PFSK-1 (cell line): ENCODE results near the gene COPB1.

ENCODE experiments used
- FOXP2 ChIP-seq: optimal IDR thresholded peaks from 2 replicates; pipeline ENCODE3; 2011; ENCODE audit warnings: borderline replicate concordance, control low read depth, inconsistent platforms; ENCODE audit not compliant: insufficient read depth; ENCODE audit errors: extremely low read length, extremely low read depth
- POLR2AphosphoS5 ChIP-seq: IDR thresholded peaks from 2 replicates; pipeline ENCODE4 v1.6.1; 2012; ENCODE audit warnings: low read depth, mild to moderate bottlenecking, control low read depth, low read length, moderate library complexity
- SIN3A ChIP-seq: IDR thresholded peaks from 2 replicates; pipeline ENCODE4 v1.6.1; 2012; ENCODE audit warnings: mild to moderate bottlenecking, low read length, moderate library complexity, borderline replicate concordance; ENCODE audit not compliant: insufficient read depth
- TAF1 ChIP-seq: IDR thresholded peaks from 2 replicates; pipeline ENCODE4 v1.6.1; 2012; ENCODE audit warnings: low read length, control low read depth, borderline replicate concordance; ENCODE audit not compliant: insufficient read depth
- TF ChIP-seq, protein P1 (sequence below), 2 experiments: IDR thresholded peaks; 2 replicates each; pipeline versions ENCODE4 v1.6.1 to v1.8.0; 2011 to 2012; ENCODE audit warnings: low read depth in 2 of 2, low read length in 2 of 2, control low read depth in 1 of 2, inconsistent platforms in 1 of 2, mild to moderate bottlenecking in 1 of 2, moderate library complexity in 1 of 2; ENCODE audit not compliant: insufficient read depth in 1 of 2

The COPB1 gene

DNA sequence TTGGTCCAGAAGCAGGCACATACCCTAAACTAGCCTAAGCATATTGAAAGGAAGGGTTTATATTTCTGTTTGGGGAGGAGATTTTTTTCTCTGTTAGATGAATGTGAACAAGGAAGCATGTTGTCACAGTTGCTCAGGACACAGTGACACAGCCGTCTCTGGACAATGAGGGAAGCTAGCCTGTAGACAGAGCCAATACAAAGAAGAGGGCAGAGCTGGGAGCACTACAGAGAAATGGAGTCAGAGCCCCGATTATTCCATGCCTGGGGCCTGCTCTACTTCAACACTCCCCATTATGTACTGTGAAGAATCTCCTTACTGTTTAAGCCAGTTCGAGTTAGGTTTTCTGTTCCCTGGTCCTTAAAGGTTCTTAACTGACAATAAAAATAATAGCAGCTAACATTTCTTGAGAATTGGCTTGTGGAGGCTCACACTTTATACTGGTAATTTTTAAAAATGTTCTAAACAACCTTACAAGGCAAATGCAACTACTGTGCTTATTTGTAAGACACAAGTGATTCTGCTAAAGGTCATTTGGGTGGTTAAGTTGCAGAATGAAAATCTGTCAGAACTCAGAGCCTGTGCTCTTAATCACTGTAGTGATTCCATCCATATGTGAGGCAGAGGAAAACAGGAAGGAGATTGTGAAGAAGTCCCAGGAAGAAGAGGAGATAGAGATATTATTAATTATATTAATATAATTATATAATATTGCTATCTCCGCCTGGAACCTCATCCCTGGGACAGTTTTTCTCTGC, 81.8 kb downstream of the COPB1 start:
- TF ChIP-seq TAF1 (no peak), SIN3A (no peak), FOXP2 (no peak), POLR2AphosphoS5 (no peak)
- TF ChIP-seq, protein P1, sequence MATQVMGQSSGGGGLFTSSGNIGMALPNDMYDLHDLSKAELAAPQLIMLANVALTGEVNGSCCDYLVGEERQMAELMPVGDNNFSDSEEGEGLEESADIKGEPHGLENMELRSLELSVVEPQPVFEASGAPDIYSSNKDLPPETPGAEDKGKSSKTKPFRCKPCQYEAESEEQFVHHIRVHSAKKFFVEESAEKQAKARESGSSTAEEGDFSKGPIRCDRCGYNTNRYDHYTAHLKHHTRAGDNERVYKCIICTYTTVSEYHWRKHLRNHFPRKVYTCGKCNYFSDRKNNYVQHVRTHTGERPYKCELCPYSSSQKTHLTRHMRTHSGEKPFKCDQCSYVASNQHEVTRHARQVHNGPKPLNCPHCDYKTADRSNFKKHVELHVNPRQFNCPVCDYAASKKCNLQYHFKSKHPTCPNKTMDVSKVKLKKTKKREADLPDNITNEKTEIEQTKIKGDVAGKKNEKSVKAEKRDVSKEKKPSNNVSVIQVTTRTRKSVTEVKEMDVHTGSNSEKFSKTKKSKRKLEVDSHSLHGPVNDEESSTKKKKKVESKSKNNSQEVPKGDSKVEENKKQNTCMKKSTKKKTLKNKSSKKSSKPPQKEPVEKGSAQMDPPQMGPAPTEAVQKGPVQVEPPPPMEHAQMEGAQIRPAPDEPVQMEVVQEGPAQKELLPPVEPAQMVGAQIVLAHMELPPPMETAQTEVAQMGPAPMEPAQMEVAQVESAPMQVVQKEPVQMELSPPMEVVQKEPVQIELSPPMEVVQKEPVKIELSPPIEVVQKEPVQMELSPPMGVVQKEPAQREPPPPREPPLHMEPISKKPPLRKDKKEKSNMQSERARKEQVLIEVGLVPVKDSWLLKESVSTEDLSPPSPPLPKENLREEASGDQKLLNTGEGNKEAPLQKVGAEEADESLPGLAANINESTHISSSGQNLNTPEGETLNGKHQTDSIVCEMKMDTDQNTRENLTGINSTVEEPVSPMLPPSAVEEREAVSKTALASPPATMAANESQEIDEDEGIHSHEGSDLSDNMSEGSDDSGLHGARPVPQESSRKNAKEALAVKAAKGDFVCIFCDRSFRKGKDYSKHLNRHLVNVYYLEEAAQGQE (IDR thresholded peaks at IDR 0.05; ENCODE audit: insufficient read depth in 1 of 2, low read depth in 2 of 2, low read length in 2 of 2): no peak

DNA sequence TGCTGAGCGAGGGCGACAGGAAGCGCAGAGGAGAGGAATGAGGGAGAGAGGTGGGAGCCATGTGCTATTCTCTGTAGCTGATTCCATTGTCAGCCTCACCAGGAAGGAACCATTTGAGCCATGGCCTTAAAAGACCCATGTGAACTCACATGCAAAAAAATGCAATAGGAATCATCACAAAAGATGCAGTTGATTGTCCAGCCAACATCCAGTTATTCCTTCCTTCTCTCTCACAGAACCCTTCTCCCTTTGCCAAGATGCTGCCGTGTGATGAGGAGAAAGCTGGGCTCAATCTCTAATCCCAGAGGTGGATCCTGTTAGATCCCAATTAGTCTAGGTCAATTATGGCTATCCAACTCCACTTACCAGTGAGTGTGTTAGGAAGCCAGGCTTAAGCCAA, 82.4 kb downstream of the COPB1 start:
- TF ChIP-seq TAF1: no peak
- TF ChIP-seq, protein P1 (IDR thresholded peaks at IDR 0.05; ENCODE audit: insufficient read depth in 1 of 2, low read depth in 2 of 2, low read length in 2 of 2): no peak
- no peak for TF ChIP-seq SIN3A
- TF ChIP-seq FOXP2: no peak
- TF ChIP-seq POLR2AphosphoS5: no peak

DNA sequence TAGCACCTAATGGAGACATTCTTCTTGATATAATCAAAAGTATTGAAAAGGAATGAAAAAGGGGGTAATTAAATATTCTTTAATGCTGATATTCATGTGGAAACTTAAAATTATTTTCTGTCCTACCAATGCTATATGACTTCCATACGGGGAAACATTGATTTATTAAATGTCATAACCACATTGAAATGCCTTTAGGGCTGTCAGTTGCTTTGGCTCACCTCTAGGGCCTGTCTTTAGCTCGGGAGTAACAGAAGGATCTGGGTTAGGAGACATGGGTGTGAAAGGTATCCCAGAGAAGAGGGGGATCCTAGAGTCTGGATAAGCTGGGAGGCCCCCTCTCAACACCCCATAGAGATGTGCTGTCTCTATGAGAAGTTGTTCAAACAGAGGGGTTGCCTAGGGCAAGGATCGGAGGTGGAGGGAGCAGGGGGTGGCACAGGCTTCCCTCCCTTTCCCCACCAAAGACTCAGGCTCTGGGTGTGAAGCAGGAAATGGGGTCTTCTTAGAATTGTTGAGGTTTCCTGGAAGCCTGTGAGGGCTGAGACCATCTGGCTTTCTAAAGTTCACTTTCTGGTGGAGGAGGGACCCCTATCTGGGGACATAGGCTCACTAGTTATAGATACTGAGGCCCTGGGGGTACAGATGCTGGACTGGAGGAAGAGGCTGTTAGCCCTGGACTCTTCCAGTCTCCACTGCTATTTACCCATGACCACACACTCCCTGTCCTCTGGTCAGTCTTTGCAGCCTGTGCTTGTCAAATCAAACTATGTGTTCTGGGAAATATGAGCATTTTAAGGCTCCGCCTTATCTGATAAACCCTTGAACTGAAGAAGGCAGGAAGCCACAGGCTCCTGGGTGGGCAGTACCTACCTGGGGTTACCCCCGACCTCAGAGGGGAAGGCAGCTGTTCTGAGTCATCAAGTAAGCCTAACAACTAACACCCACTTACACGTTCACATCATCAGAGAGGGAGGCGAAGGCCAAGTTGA, 84.8 kb downstream of the COPB1 start:
- TF ChIP-seq, protein P1 (IDR thresholded peaks at IDR 0.05; ENCODE audit: insufficient read depth in 1 of 2, low read depth in 2 of 2, low read length in 2 of 2): no peak
- TF ChIP-seq POLR2AphosphoS5 (no peak), SIN3A (no peak), FOXP2 (no peak), TAF1 (no peak)

DNA sequence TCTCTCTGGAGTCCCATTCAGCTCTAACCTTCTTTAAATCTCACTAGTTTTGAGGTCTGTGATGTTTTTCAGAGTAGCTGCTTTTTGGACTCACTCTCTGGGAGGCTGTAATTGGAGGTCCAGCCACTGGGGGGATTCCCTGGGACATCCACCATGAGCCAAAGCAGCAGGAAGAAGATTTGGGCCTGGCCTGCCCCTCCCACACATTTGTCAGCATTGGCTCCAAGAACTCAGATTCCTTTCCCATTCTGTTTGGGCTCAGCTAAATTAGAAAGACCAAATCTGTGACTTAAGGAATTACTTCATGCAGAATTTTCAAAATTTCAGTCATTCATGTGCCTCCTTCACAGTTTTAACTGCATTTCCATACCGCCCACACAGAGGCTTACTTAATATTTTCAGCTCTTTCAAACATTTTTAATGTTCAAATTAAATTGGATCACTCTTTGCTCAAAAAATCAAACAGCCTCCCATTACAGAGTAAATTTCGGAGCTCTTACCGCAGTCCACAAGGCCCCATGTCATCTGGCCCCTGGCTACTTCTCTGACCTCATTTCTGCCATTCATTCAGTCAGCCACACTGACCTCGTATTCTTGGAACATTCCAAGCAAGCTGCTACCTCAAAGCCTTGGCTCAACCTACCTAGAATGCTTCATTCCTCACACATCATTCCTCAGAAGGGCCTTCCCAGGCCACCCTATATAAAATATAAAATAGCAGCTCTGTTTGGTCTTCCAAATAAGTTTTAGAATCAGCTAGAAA, 86.1 kb downstream of the COPB1 start:
- TF ChIP-seq TAF1: no peak
- TF ChIP-seq, protein P1 (IDR thresholded peaks at IDR 0.05; ENCODE audit: insufficient read depth in 1 of 2, low read depth in 2 of 2, low read length in 2 of 2): no peak
- TF ChIP-seq POLR2AphosphoS5: no peak
- no peak for TF ChIP-seq FOXP2
- TF ChIP-seq SIN3A: no peak
